CD4-positive, alpha-beta T cell treated with Interleukin-1 beta for 1 hour (primary cell): Measurements from ENCODE around the gene TUBG2.
A peak's percentile ranks its signal among the peaks of the same experiment; 100 is the strongest.
"Not testable (repeated sequence)": the region's sequence is repeated elsewhere in the genome, so short reads cannot be mapped to it uniquely, and the experiment has no call there.

Source experiments
- DNase-seq, 2 donors: peaks; one replicate each; pipeline ENCODE4 v3.0.0-alpha.2; 2020 to 2022

Gene TUBG2

DNA sequence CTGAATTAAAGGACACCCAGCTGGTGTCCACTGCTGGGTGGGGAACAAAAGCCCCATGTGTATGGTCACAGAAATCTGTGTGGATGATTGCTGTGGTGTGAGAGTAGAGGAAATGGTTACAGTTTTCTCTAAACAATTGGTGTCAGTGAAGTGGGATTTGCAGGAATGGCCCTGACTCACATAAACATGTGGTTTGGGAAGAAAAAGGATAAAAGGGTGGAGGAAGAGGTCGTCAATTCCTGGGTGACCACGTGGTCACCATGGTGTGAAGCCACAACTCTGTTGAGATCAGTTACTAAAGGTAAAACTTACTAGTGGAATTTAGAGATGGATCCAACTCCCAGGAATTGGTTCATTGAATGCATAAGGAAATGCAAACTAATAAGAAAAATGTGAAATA lies 3.6 kb upstream of the TUBG2 start:
- no peak for DNase-seq

DNA sequence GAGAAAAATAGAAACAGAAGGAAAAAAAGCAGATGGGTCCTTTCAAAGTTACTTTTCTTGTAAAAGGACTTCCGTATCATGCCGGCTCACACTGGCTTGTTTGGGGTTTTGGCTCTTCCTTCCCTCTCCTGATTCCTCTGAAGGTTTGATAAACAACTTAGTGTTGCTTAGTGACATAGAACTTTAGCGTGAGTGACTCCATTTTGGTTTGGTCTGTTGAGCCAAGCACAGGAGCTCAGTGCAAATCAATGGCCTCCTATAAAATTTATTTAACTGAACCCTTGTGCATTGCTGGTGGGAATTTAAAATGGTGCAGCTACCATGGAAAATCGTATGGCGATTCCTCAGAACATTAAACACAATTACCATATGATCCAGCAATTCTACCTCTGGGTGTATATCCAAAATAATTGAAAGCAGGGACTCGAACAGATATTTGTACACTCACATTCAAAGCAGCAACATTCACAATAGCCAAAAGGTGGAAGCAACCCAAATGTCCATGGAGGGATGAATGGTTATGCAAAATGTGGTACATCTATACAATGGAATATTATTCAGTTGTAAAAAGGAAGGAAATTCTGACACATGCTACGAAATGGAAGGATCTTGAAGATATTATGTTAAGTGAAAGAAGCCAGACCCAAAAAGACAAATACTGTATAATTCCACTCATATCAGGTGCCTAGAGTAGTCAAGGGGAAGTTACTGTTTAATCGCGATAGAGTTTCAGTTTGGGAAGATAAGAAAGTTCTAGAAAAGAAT lies 1.1 kb upstream of the TUBG2 start:
- no peak for DNase-seq

DNA sequence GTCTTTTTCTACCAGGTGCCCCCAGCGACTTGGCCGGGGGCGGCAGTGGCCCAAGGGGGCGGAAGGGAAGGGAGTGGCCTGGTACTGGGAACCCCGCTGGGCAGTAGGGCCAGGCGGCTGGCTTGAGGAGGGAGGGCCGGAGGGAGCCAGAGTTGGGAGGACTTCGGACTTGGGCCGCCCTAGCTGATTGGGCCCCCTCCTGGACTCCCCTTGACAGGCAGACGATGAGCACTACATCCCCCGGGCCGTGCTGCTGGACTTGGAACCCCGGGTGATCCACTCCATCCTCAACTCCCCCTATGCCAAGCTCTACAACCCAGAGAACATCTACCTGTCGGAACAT lies 819 bp downstream of the TUBG2 start:
- DNase-seq, result not testable (repeated sequence)

DNA sequence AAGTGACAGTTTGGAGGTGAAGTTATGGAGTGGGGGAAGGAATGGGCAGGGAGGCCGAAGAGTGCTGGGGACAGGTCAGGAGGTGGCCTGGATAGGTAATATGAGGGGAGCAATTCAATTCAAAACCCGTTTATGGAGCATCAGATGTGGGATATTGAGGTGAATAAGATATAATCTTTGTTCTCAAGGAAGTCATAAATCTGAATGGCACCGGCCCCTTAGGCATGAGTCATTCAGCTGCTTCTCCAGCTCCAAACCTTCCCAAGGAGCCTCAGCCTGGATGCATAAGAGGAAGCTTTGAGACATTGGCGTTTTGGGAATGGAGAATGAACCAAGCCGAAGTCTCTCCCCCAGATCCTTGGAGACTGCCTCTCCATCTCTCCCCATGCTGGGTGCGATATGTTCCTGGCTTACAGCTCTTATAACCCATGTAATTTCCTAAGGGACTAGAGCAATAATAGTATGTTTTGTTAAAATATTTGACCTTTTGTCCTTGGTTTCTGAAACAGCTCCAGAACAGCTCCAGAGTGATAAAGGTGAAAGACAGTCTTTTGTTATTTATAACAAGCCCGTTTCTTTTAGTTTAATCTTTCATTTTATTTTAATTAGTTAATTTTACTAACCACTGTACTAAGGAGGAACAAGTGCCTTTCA lies 1.7 kb downstream of the TUBG2 start:
- no peak for DNase-seq

DNA sequence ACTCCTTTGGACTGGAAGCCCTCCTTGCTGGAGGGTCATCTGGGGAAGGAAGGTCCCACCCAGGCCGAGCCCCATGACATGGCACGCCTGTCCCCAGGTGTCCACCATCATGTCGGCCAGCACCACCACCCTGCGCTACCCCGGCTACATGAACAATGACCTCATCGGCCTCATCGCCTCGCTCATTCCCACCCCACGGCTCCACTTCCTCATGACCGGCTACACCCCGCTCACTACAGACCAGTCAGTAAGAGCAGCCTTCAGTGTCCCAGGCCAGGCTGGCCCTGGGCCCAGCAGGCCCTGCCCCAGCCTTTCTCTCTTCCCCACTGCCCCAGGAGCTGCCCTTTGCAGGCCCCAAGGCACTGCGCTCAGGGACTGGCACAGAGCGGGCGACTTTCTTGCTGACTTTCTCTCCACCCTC lies 6.5 kb downstream of the TUBG2 start:
- DNase-seq, result no peak

DNA sequence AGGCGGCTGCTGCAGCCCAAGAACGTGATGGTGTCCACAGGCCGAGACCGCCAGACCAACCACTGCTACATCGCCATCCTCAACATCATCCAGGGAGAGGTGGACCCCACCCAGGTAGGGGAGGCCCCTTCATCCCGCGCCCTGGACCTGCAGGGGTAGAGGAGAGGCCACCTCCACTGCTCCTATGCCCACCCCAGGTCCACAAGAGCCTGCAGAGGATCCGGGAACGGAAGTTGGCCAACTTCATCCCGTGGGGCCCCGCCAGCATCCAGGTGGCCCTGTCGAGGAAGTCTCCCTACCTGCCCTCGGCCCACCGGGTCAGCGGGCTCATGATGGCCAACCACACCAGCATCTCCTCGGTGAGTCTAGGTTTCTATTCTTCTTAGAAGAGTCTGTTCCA lies 7.0 kb downstream of the TUBG2 start:
- DNase-seq, result not testable (repeated sequence)

DNA sequence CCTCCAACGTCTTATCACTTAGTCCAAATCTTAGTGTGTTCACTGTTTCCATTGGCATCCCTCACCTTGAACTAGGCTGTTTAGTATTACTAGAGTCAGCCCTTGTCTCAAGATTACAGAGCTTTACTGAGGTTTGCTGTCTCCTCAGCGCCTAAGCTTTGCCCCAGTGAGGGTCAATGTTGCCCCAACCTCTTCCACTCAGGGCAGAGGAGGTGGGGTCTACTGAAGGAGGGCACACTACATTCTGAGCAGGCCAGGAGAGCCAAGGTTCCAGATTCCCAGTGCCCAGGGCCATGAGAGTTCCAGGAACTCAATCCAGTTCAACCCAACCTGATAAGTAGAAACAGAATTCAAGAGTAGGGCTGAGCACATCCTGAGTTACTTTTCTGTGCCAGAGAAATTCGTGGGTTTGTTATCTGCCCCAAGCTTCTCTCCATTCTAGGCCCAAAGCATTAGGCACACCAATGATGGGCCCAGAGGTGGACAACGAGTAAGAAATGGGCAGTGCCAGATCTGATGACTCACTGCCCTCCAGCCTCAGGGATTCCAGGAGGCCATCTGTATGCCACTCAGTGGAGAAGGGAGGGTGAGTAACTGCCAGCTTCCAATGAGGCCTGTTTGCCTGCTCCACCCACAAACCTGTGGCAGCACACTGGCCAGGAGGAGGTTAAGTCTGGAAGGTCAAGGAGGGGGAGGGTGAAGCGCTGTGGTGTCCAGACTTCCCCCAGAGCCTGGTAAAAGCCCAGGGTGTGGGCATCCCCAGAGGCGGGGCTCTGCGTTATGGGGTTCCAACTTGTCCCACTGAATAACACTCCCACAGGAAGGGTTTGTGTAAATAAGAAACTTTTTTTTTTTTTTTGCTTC lies 8.2 kb downstream of the TUBG2 start:
- no peak for DNase-seq

DNA sequence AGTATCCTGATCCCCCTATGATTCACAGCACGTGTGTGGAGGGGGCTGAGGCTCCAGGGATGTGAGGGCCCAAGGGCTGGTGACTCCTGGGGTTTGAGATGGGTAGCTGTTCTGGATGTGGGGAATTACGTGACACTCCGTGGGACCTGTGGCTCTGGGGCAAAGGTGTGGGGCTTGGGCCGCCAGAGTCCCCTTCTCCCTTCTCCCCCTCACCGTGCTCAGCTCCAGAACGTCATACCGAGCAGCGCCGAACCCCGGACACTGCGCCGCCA lies 10.6 kb downstream of the TUBG2 start:
- DNase-seq, result no peak

DNA sequence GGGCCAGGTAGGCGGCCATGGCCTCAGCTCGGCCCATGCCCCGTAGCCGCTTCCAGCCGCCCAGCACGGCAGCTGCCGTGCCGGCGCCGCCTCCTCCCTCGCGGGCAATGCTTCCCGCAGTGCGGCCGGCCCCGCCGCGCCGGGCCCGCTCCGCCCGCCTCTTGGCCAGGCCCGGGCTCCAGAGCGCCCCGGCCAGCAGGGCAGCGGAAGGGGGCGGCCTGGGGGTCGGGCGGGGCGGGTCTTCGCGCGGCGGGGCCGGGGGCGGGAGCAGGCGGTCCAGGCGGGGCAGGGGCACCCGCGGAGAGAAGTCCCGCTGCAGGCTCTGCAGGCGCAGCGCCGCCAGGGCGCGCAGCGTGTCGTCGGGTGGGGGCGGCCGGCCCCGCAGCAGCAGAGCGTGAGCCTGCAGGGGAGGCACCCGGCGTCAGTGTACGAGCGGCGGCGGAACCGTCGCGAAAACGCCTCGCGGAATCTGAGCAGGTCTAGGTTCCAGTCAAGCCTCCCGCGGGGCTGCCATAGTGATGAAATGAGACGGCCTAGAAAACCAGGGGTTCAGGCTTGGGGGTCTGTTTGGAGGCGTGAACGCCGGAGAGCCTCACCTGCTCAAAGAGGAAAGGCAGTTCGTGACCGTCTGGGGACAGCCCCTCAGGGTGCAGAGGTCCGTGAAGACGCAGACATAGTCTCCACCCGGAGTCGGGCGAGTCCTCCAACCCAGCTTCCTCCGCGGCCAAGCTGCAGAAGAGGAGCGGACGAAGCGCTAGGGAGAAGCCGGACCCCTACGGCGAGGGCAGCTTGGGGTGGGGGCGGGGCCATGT lies 11.1 kb downstream of the TUBG2 start:
- peak; percentile 56 to 57 for DNase-seq

DNA sequence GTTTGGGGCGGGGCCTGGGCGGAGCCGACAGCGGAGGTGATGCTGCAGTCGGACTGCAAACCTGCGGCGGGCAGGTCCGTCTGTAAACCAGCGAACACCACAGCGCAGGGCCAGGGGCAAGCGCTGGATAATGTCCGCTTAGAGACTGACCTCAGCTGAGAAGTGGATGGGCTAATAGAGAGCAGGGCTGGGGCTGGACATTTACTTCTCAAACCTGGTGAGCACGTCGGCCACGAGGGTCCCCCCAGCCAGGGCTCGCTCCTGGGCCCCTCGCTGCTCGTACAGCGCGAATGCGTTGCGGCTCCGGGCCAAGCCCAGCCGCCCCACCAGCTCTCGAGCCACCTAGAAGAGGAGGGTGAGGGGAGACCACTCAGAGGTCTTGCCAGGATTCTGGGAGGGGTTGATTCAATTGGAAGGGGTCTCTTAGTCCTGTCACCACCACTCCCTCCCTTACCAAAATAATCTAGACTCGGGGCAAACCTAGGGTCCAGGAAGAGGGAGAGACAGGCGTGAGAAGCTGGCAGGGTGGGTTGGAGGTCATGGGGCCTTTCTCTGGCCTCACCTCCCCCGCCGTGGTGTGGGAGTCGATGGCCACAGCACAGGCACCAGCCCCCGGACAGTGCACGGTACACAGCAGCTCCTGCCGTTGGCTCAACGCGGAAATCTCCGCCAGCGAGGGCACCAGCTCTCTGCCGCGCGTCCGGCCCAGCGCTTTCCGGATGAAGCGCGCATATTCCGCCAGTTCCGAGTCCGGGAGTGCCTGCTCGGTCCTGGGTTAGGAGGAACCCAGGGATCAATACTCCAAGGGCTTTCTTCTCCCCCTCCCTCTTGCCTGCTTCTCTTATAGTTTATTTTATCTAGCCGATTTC lies 11.9 kb downstream of the TUBG2 start:
- no peak for DNase-seq

DNA sequence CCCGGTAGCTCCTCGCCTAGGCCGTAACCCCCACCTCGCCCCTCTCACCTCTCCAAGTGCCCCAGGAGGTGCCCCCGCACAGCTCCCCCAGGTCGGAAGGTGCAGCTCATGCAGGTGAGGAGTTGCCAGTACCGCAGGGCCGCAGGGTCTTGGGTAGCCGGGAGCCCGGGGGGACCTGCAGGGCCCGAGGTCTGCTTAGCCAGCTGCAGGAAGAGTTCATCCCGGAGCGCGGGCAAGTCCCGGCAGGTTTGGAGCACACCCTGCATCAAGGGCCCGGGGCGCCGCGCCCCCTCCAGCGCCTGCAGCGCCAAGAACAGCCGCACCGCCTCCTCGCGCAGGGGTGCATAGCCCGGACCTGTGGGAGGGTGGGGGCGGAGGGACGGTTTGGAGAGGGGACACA lies 13.0 kb downstream of the TUBG2 start:
- no peak for DNase-seq

DNA sequence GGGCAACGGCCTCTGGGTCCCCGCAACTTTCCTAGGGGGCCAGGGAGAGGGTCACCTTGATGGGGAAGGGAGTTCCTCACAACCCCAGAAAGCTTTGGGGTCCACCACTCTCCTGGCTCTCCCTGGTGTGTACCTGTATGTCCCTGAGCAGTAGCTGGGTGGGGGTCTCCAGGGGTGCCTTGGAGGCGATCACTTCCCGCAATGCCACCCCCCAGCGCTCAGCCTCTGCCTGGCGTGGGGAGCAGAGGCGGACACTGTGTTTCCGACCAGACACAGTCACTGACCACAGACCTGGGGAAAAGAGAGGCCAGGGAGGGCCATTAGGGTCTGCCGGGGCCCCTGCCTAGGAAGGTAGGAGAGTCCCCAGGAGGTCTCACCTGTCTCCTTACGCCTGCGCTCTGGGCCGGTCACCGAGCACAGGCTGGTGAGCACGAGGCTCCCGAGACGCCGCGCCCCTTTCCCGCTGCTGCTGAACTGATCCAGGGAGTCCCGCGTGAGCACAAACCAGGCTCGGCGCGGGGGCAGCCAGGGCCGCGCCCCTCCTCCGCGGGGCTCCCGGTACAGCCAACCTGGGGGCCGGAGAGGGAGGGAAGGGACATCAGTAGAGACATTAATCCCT lies 14.3 kb downstream of the TUBG2 start:
- no peak for DNase-seq

DNA sequence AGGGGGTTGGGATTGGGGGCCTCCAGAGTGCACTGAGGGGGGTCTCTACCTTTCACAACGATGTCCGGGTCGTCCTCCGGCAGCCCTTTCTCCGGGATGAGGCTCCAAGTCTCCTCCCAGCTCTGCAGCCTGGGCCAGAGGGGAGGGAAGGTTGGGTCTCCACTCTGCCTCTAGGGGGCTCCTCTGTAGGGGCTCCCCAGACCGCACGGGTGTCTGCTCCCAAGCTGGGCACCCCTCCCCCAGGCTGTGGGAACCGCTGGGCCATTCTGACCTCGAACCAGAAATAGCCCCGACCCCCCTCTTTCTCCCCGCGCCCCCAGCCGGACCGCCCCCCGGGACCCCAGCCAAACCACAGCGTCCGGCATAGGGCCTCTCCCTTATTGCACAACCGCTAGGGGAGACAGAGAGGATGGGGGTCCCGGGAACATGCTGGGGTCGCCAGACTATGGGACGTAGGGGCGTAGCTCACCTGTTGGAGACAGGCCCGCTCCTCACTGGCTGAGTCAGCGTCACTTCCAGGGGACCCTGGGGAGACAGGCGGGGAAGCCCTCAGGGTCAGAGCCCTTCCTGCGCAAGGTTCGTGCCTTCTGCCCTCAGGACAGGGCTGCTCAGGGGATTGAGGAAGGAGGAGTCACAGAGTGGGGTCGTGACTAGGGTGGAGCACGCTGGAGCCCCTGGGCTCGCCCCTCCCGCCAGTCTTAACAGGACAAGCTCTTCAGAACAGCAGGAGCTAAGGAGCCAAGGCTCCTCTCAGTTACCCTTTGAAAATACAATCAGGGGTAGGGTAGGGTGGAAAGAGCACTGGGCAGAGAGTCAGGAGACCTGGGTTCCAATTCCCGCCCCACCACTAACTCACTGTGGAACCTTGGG lies 15.0 kb downstream of the TUBG2 start:
- peak; percentile 35 to 40 for DNase-seq

DNA sequence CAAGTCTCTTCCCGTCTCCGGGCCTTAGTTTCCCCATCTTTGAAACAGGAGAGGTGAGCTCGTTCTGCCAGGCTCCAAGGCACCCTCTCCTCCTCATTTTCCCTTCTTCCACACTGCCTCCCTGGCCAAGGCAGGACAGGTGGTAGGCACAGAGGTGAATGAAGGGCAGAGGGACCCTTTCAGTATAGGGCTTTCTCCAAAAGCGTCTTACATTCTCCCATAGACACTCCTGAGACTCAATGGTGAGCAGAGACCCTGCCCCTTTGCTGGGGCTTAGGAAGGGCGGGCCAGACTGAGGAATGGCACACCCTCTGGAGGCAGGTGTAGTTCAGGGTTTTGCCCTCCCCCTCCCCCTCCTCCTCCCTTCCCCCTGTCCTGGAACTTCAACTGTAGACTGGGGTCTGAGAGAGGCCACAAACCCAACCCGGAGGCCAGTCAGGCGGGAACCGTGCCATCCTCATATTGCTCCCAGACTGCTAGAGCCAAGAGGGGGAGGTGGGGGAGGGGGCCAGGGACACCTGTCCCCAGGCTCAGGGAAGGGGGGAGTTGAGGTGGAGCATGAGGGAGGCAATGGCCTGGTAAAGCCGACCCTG lies 15.8 kb downstream of the TUBG2 start:
- DNase-seq, result no peak

DNA sequence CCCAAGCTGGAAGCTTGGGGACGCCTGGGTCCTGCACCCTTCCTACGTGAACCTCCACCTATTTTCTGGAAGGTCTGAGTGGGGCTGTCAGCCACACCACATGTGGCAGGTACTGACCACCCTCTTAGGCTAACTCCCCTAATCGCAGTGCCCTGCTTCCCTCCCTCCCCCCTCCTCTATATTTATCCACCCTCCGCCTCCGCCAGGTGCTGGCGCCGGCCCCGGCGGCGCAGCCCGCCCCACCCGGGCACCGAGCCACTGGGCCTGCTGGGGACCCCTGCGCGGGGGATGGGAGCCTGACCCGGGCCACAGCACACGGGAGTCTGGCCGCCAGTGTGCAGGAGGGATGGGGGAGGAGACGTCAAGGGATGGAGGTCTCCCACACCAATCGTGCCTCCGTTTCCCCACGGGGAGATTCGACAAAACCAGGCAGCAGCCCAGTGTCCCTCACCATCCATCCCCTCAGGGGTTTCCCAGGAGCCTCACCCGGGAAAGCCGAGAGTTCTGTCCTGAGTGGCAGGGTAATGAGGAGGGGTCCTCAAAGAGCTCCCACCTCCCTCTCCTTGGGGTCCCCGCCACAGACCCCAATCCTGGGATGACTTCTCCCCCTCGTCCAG lies 16.4 kb downstream of the TUBG2 start:
- DNase-seq, result no peak

DNA sequence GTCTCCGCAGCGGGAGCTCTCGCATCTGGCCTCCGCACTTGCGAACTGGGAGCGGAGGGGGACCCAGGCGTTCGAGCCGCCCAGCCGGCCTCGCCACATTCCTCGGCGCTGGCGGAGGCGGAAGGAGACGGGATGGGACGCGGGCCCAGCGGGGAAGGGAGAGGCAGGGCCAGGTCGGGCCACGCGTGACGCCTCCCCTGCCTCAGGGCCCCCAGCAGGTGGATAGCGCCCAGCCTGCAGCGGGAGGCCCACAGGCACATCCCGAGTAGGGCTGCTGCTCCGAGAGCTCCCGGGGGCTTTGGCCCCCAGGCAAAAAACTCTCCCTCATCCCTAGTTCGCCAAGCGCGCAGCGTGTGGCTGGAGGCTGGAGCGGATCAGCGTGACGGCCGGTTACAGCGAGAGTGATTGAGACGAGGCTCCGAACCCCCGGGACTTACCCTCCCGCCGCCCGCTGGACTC lies 16.9 kb downstream of the TUBG2 start:
- no peak for DNase-seq

DNA sequence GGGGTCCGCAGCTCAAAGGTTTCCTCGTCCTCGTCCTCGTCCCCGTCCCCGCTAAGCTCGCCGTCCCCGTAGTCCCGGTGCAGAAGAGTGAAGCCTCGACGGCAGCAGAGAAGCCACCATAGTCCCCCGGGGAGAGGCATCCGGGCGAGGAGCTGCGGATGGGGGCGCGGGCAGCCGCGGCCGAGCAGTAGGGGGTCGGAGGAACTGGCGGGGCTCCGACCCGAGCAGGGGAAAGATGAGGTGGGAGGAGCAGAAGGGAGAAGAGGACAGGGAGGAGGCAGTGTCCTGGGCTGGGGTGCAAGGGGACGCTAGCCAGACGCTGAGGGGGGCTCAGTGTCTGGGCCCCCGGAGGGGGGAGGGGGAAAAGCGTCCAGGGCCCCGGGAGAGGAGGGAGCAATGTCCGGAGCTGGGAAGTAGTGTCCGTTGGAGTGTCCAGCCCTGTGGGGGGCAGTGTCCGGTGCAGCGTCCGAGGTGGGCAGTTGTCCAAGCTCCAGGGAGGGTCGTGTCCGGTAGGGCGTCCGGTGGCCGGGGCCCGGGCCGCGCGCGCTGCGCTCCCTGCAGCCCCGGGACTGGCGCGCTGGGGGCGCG lies 17.4 kb downstream of the TUBG2 start, which contains the start of gene PLEKHH3:
TSS of gene PLEKHH3 (minus strand) at position 571 of the 588 bp plus-strand sequence. CDS start at position 140, 431 bp downstream.
- no peak for DNase-seq

DNA sequence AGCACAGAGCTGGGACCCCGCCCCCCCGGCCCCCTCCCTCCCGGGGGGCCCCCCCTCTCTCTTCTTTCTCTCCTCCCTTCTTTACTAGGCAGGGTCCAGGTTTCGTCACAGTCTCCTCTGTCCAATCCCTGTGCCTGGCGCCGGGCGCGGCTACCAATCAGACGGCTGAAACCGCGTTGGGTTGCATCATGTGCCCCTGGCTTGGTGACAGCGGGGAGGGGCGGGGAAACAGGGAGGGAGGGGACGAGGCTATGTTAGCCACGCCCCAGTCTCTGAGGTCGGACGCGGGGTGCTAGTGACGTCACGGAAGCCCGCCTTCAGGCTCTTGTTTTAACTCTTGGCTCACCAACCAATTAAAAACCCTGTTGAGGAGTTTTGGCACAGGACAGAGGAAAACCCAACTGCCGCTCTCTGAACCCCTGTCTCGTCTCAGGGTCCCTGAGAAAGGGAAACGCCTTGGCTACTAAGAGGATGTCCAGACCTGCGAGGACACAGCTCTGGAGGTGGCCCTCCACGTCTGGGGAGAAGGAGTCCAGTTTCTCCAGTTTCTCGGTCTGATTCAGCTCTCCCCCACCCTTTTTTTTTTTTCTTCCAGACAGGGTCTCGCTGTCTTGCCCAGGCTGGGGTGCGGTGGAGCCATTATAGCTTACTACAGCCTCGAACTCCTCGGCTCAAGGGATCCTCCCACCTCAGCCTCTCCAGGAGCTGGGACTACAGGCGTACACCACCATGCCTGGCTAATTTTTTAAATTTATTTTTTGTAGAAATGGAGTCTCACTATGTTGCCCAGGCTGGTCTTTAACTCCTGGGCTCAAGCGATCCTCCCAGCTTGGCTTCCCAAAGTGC lies 18.2 kb downstream of the TUBG2 start:
- peak; percentile 99 for DNase-seq
